GM23338 (cell line): ENCODE measurements around the gene IL17C.

Source experiments
- CREB1 ChIP-seq: fragments of 250-450 bp; sonication (Bioruptor Pico); IDR thresholded peaks from 2 replicates; pipeline ENCODE4 v1.5.0; 2020; ENCODE audit warnings: low read depth, mild to moderate bottlenecking, moderate library complexity
- EZH2 ChIP-seq: fragments of 200-600 bp; sonication (generic); IDR thresholded peaks from one replicate; pipeline ENCODE4 v1.8.0; 2017; ENCODE audit warnings: antibody characterized with exemption, mild to moderate bottlenecking, low read depth; ENCODE audit not compliant: unreplicated experiment
- EZH2phosphoT487 ChIP-seq: fragments of 200-600 bp; sonication (generic); IDR thresholded peaks from one replicate; pipeline ENCODE4 v1.8.1; 2018; ENCODE audit warnings: antibody characterized with exemption; ENCODE audit not compliant: unreplicated experiment
- JUNB ChIP-seq: IDR thresholded peaks from one replicate; pipeline ENCODE4 v1.6.1; 2016; ENCODE audit warnings: antibody characterized with exemption; ENCODE audit not compliant: unreplicated experiment
- NANOG ChIP-seq: IDR thresholded peaks from 2 replicates; pipeline ENCODE4 v1.6.1; 2016; ENCODE audit warnings: antibody characterized with exemption, borderline replicate concordance
- POLR2AphosphoS5 ChIP-seq: IDR thresholded peaks from 2 replicates; pipeline ENCODE4 v1.6.1; 2016; ENCODE audit warnings: antibody characterized with exemption, low read depth
- TF ChIP-seq, protein P1 (sequence below), 2 experiments: fragments of 200-600 bp in 1 of 2; sonication (generic) in 1 of 2; conservative IDR thresholded peaks; 2 replicates each; pipeline versions ENCODE4 v1.5.1 to v1.6.1; 2016 to 2017; ENCODE audit warnings: antibody characterized with exemption in 2 of 2, low read depth in 2 of 2, mild to moderate bottlenecking in 2 of 2, moderate library complexity in 1 of 2
- TF ChIP-seq, protein P2 (sequence below): IDR thresholded peaks from one replicate; pipeline ENCODE4 v1.6.1; 2018; ENCODE audit warnings: antibody characterized with exemption; ENCODE audit not compliant: unreplicated experiment
- TF ChIP-seq, protein P3 (sequence below): IDR thresholded peaks from 2 replicates; pipeline ENCODE4 v1.6.1; 2016; ENCODE audit warnings: antibody characterized with exemption
- TF ChIP-seq, protein P4 (sequence below): fragments of 250-450 bp; sonication (Bioruptor Pico); IDR thresholded peaks from 2 replicates; pipeline ENCODE4 v1.5.0; 2020; ENCODE audit warnings: mild to moderate bottlenecking, moderate library complexity

DNA sequence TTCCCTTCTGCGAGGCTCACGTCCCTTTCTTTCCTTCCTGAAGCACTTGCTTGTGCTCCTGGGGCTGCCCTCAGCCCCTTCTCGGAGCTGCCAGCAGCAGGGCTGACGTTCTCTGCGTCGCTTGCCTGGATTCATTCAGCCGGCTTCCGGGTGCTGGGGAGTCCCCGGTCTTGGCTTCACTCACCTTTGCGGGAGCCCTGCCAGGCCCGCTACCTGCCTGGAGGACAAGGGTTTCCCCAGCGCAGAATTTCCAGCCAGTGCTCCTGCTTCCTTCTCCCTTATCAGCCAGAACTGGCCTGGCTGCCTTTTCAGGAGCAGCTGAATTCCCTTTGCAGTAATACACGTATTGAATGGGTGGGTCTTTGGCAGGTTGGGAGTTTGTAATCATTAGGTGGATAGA, 22.1 kb upstream of the IL17C start:
- TF ChIP-seq, protein P1, sequence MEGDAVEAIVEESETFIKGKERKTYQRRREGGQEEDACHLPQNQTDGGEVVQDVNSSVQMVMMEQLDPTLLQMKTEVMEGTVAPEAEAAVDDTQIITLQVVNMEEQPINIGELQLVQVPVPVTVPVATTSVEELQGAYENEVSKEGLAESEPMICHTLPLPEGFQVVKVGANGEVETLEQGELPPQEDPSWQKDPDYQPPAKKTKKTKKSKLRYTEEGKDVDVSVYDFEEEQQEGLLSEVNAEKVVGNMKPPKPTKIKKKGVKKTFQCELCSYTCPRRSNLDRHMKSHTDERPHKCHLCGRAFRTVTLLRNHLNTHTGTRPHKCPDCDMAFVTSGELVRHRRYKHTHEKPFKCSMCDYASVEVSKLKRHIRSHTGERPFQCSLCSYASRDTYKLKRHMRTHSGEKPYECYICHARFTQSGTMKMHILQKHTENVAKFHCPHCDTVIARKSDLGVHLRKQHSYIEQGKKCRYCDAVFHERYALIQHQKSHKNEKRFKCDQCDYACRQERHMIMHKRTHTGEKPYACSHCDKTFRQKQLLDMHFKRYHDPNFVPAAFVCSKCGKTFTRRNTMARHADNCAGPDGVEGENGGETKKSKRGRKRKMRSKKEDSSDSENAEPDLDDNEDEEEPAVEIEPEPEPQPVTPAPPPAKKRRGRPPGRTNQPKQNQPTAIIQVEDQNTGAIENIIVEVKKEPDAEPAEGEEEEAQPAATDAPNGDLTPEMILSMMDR (conservative IDR thresholded peaks at IDR 0.05; ENCODE audit: low read depth in 2 of 2): no peak
- TF ChIP-seq POLR2AphosphoS5 (no peak), JUNB (no peak), EZH2 (no peak), EZH2phosphoT487 (no peak), CREB1 (no peak), NANOG (no peak)
- TF ChIP-seq, protein P2, sequence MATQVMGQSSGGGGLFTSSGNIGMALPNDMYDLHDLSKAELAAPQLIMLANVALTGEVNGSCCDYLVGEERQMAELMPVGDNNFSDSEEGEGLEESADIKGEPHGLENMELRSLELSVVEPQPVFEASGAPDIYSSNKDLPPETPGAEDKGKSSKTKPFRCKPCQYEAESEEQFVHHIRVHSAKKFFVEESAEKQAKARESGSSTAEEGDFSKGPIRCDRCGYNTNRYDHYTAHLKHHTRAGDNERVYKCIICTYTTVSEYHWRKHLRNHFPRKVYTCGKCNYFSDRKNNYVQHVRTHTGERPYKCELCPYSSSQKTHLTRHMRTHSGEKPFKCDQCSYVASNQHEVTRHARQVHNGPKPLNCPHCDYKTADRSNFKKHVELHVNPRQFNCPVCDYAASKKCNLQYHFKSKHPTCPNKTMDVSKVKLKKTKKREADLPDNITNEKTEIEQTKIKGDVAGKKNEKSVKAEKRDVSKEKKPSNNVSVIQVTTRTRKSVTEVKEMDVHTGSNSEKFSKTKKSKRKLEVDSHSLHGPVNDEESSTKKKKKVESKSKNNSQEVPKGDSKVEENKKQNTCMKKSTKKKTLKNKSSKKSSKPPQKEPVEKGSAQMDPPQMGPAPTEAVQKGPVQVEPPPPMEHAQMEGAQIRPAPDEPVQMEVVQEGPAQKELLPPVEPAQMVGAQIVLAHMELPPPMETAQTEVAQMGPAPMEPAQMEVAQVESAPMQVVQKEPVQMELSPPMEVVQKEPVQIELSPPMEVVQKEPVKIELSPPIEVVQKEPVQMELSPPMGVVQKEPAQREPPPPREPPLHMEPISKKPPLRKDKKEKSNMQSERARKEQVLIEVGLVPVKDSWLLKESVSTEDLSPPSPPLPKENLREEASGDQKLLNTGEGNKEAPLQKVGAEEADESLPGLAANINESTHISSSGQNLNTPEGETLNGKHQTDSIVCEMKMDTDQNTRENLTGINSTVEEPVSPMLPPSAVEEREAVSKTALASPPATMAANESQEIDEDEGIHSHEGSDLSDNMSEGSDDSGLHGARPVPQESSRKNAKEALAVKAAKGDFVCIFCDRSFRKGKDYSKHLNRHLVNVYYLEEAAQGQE: no peak
- TF ChIP-seq, protein P3, sequence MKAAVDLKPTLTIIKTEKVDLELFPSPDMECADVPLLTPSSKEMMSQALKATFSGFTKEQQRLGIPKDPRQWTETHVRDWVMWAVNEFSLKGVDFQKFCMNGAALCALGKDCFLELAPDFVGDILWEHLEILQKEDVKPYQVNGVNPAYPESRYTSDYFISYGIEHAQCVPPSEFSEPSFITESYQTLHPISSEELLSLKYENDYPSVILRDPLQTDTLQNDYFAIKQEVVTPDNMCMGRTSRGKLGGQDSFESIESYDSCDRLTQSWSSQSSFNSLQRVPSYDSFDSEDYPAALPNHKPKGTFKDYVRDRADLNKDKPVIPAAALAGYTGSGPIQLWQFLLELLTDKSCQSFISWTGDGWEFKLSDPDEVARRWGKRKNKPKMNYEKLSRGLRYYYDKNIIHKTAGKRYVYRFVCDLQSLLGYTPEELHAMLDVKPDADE: no peak
- TF ChIP-seq, protein P4, sequence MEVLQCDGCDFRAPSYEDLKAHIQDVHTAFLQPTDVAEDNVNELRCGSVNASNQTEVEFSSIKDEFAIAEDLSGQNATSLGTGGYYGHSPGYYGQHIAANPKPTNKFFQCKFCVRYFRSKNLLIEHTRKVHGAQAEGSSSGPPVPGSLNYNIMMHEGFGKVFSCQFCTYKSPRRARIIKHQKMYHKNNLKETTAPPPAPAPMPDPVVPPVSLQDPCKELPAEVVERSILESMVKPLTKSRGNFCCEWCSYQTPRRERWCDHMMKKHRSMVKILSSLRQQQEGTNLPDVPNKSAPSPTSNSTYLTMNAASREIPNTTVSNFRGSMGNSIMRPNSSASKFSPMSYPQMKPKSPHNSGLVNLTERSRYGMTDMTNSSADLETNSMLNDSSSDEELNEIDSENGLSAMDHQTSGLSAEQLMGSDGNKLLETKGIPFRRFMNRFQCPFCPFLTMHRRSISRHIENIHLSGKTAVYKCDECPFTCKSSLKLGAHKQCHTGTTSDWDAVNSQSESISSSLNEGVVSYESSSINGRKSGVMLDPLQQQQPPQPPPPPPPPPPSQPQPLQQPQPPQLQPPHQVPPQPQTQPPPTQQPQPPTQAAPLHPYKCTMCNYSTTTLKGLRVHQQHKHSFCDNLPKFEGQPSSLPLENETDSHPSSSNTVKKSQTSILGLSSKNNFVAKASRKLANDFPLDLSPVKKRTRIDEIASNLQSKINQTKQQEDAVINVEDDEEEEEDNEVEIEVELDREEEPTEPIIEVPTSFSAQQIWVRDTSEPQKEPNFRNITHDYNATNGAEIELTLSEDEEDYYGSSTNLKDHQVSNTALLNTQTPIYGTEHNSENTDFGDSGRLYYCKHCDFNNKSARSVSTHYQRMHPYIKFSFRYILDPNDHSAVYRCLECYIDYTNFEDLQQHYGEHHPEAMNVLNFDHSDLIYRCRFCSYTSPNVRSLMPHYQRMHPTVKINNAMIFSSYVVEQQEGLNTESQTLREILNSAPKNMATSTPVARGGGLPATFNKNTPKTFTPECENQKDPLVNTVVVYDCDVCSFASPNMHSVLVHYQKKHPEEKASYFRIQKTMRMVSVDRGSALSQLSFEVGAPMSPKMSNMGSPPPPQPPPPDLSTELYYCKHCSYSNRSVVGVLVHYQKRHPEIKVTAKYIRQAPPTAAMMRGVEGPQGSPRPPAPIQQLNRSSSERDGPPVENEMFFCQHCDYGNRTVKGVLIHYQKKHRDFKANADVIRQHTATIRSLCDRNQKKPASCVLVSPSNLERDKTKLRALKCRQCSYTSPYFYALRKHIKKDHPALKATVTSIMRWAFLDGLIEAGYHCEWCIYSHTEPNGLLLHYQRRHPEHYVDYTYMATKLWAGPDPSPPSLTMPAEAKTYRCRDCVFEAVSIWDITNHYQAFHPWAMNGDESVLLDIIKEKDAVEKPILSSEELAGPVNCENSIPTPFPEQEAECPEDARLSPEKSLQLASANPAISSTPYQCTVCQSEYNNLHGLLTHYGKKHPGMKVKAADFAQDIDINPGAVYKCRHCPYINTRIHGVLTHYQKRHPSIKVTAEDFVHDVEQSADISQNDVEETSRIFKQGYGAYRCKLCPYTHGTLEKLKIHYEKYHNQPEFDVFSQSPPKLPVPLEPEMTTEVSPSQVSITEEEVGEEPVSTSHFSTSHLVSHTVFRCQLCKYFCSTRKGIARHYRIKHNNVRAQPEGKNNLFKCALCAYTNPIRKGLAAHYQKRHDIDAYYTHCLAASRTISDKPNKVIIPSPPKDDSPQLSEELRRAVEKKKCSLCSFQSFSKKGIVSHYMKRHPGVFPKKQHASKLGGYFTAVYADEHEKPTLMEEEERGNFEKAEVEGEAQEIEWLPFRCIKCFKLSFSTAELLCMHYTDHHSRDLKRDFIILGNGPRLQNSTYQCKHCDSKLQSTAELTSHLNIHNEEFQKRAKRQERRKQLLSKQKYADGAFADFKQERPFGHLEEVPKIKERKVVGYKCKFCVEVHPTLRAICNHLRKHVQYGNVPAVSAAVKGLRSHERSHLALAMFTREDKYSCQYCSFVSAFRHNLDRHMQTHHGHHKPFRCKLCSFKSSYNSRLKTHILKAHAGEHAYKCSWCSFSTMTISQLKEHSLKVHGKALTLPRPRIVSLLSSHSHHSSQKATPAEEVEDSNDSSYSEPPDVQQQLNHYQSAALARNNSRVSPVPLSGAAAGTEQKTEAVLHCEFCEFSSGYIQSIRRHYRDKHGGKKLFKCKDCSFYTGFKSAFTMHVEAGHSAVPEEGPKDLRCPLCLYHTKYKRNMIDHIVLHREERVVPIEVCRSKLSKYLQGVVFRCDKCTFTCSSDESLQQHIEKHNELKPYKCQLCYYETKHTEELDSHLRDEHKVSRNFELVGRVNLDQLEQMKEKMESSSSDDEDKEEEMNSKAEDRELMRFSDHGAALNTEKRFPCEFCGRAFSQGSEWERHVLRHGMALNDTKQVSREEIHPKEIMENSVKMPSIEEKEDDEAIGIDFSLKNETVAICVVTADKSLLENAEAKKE: no peak
